ENCODE results near the gene GMPR.

GMPR gene

GRCh38 chr6:16324606-16325225 lies 86.3 kb downstream of the GMPR start:
- no peaks in the 10 kb centered on the region for H3K27me3 Mint-ChIP-seq (ENCODE audit: low read depth)
- peaks cover 40% of the 10 kb centered on the region for H3K36me3 Mint-ChIP-seq (ENCODE audit: low read depth)
- H3K27ac Mint-ChIP-seq, result peak overlapping the region; percentile 58
- H3K9me3 Mint-ChIP-seq, result peaks cover 3% of the 10 kb centered on the region
- H3K4me1 Mint-ChIP-seq (ENCODE audit: low read depth), result peaks cover 51% of the 10 kb centered on the region
- no peak overlapping the region for H3K4me3 Mint-ChIP-seq

- H3K9me3 Mint-ChIP-seq, result peaks cover 3% of the 10 kb centered on the region
- H3K4me1 Mint-ChIP-seq (ENCODE audit: low read depth), result peaks cover 32% of the 10 kb centered on the region
- H3K36me3 Mint-ChIP-seq (ENCODE audit: low read depth), result peaks cover 39% of the 10 kb centered on the region
- H3K27ac Mint-ChIP-seq, result no peak overlapping the region
- H3K27me3 Mint-ChIP-seq (ENCODE audit: low read depth), result no peaks in the 10 kb centered on the region
- no peak overlapping the region for H3K4me3 Mint-ChIP-seq
These were observed 88.1 kb downstream of the GMPR start for GRCh38 chr6:16326531-16326930.

GRCh38 chr6:16326971-16327776 lies 88.8 kb downstream of the GMPR start:
- no peak overlapping the region for H3K27ac Mint-ChIP-seq
- peaks cover 36% of the 10 kb centered on the region for H3K36me3 Mint-ChIP-seq (ENCODE audit: low read depth)
- no peaks in the 10 kb centered on the region for H3K27me3 Mint-ChIP-seq (ENCODE audit: low read depth)

GRCh38 chr6:16327777-16328325 lies 89.5 kb downstream of the GMPR start:
- H3K4me3 Mint-ChIP-seq, result no peak overlapping the region
- H3K27me3 Mint-ChIP-seq (ENCODE audit: low read depth), result no peaks in the 10 kb centered on the region
- H3K9me3 Mint-ChIP-seq, result peaks cover 3% of the 10 kb centered on the region
- H3K36me3 Mint-ChIP-seq (ENCODE audit: low read depth), result peaks cover 30% of the 10 kb centered on the region
- peaks cover 19% of the 10 kb centered on the region for H3K4me1 Mint-ChIP-seq (ENCODE audit: low read depth)
- H3K27ac Mint-ChIP-seq, result no peak overlapping the region

More at GRCh38 chr6:16326971-16327776, 88.8 kb downstream of the GMPR start:
- Mint-ChIP-seq H3K4me1 (ENCODE audit: low read depth) (peaks cover 26% of the 10 kb centered on the region), H3K9me3 (peaks cover 3% of the 10 kb centered on the region), H3K4me3 (no peak overlapping the region)

- peaks cover 16% of the 10 kb centered on the region for H3K4me1 Mint-ChIP-seq (ENCODE audit: low read depth)
- H3K27me3 Mint-ChIP-seq (ENCODE audit: low read depth), result no peaks in the 10 kb centered on the region
- H3K4me3 Mint-ChIP-seq, result no peak overlapping the region
- H3K27ac Mint-ChIP-seq, result no peak overlapping the region
- peaks cover 28% of the 10 kb centered on the region for H3K36me3 Mint-ChIP-seq (ENCODE audit: low read depth)
- H3K9me3 Mint-ChIP-seq, result peaks cover 3% of the 10 kb centered on the region
These were observed 90.8 kb downstream of the GMPR start for GRCh38 chr6:16329233-16329632.

- H3K36me3 Mint-ChIP-seq (ENCODE audit: low read depth), result peaks cover 18% of the 10 kb centered on the region
- peaks cover 9% of the 10 kb centered on the region for H3K4me1 Mint-ChIP-seq (ENCODE audit: low read depth)
- no peaks in the 10 kb centered on the region for H3K9me3 Mint-ChIP-seq
- H3K27me3 Mint-ChIP-seq (ENCODE audit: low read depth), result no peaks in the 10 kb centered on the region
- H3K27ac Mint-ChIP-seq, result no peak overlapping the region
- no peak overlapping the region for H3K4me3 Mint-ChIP-seq
These were observed 93.2 kb downstream of the GMPR start for GRCh38 chr6:16331384-16332174.

GRCh38 chr6:16332175-16332542 lies 93.8 kb downstream of the GMPR start:
- Mint-ChIP-seq H3K4me1 (ENCODE audit: low read depth) (peaks cover 9% of the 10 kb centered on the region), H3K9me3 (no peaks in the 10 kb centered on the region), H3K27me3 (ENCODE audit: low read depth) (no peaks in the 10 kb centered on the region), H3K27ac (no peak overlapping the region), H3K36me3 (ENCODE audit: low read depth) (peaks cover 13% of the 10 kb centered on the region), H3K4me3 (no peak overlapping the region)

GRCh38 chr6:16333580-16333979 lies 95.2 kb downstream of the GMPR start:
- Mint-ChIP-seq H3K4me1 (ENCODE audit: low read depth) (peaks cover 11% of the 10 kb centered on the region), H3K9me3 (no peaks in the 10 kb centered on the region), H3K27me3 (ENCODE audit: low read depth) (no peaks in the 10 kb centered on the region), H3K36me3 (ENCODE audit: low read depth) (peaks cover 10% of the 10 kb centered on the region), H3K4me3 (no peak overlapping the region), H3K27ac (no peak overlapping the region)

GRCh38 chr6:16334671-16335070 lies 96.3 kb downstream of the GMPR start:
- Mint-ChIP-seq H3K4me3 (no peak overlapping the region), H3K27ac (no peak overlapping the region), H3K4me1 (ENCODE audit: low read depth) (peaks cover 16% of the 10 kb centered on the region), H3K9me3 (no peaks in the 10 kb centered on the region), H3K36me3 (ENCODE audit: low read depth) (peaks cover 6% of the 10 kb centered on the region), H3K27me3 (ENCODE audit: low read depth) (no peaks in the 10 kb centered on the region)

GRCh38 chr6:16335176-16335575 lies 96.8 kb downstream of the GMPR start:
- Mint-ChIP-seq H3K27ac (peak overlapping the region; percentile 19), H3K4me1 (ENCODE audit: low read depth) (peaks cover 16% of the 10 kb centered on the region), H3K4me3 (no peak overlapping the region), H3K27me3 (ENCODE audit: low read depth) (no peaks in the 10 kb centered on the region), H3K9me3 (no peaks in the 10 kb centered on the region), H3K36me3 (ENCODE audit: low read depth) (peaks cover 6% of the 10 kb centered on the region)

- Mint-ChIP-seq H3K36me3 (ENCODE audit: low read depth) (peaks cover 6% of the 10 kb centered on the region), H3K9me3 (no peaks in the 10 kb centered on the region), H3K27ac (no peak overlapping the region), H3K4me1 (ENCODE audit: low read depth) (peaks cover 16% of the 10 kb centered on the region), H3K4me3 (no peak overlapping the region), H3K27me3 (ENCODE audit: low read depth) (no peaks in the 10 kb centered on the region)
These were observed 97.8 kb downstream of the GMPR start for GRCh38 chr6:16336056-16336818.

GRCh38 chr6:16336911-16337294 lies 98.5 kb downstream of the GMPR start:
- Mint-ChIP-seq H3K4me1 (ENCODE audit: low read depth) (peaks cover 16% of the 10 kb centered on the region), H3K36me3 (ENCODE audit: low read depth) (peaks cover 6% of the 10 kb centered on the region), H3K27ac (no peak overlapping the region), H3K4me3 (no peak overlapping the region), H3K27me3 (ENCODE audit: low read depth) (no peaks in the 10 kb centered on the region), H3K9me3 (no peaks in the 10 kb centered on the region)

- Mint-ChIP-seq H3K27ac (no peak overlapping the region), H3K27me3 (ENCODE audit: low read depth) (no peaks in the 10 kb centered on the region), H3K4me3 (no peak overlapping the region), H3K9me3 (no peaks in the 10 kb centered on the region), H3K36me3 (ENCODE audit: low read depth) (peaks cover 6% of the 10 kb centered on the region), H3K4me1 (ENCODE audit: low read depth) (peaks cover 16% of the 10 kb centered on the region)
These were observed 99.0 kb downstream of the GMPR start for GRCh38 chr6:16337295-16337975.

Data from T-helper 1 cell treated with Interleukin-12 subunit alpha and Interleukin-12 subunit beta and Interleukin-4 antibody, amounts not matched to agents 30 μg/mL and 1 μg/mL, for 36 hours (primary cell).